Fibroblast of mammary gland (primary cell): ENCODE results near the gene CCDC85A.

ENCODE experiments used
- DNase-seq: peaks from one replicate; pipeline ENCODE4 v3.0.0-alpha.2; 2010; ENCODE audit warnings: low read depth
- H3K4me3 ChIP-seq: 2 replicates; pipeline ENCODE4 v1.5.1; 2011; ENCODE audit warnings: low read depth, mild to moderate bottlenecking, low read length, moderate library complexity; ENCODE audit not compliant: control insufficient read depth
- TF ChIP-seq, protein P1 (sequence below): conservative IDR thresholded peaks from 2 replicates; pipeline ENCODE4 v1.5.1; 2011; ENCODE audit warnings: low read depth, low read length, inconsistent platforms; ENCODE audit not compliant: control insufficient read depth, insufficient read depth

Gene CCDC85A

DNA sequence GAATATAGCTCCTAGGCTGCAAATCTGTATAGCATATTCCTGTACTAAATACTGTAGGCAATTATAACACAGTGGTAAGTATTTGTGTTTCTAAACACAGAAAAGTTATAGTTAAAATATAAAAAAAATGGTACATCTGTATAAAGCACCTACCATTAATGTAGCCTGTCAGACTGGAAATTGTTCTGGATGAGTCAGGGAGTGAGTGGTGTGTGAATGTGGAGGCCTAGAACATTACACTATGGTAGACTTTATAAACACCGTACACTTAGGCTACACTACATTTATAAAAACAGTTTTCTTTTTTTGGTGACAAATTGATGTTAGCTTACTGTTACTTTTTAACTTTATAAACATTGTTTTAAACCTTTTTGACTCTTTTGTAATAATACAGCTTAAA lies 226.3 kb downstream of the CCDC85A start:
- DNase-seq: peak; percentile 7
- H3K4me3 ChIP-seq: no peak overlapping the region
- TF ChIP-seq, protein P1, sequence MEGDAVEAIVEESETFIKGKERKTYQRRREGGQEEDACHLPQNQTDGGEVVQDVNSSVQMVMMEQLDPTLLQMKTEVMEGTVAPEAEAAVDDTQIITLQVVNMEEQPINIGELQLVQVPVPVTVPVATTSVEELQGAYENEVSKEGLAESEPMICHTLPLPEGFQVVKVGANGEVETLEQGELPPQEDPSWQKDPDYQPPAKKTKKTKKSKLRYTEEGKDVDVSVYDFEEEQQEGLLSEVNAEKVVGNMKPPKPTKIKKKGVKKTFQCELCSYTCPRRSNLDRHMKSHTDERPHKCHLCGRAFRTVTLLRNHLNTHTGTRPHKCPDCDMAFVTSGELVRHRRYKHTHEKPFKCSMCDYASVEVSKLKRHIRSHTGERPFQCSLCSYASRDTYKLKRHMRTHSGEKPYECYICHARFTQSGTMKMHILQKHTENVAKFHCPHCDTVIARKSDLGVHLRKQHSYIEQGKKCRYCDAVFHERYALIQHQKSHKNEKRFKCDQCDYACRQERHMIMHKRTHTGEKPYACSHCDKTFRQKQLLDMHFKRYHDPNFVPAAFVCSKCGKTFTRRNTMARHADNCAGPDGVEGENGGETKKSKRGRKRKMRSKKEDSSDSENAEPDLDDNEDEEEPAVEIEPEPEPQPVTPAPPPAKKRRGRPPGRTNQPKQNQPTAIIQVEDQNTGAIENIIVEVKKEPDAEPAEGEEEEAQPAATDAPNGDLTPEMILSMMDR: no peak

DNA sequence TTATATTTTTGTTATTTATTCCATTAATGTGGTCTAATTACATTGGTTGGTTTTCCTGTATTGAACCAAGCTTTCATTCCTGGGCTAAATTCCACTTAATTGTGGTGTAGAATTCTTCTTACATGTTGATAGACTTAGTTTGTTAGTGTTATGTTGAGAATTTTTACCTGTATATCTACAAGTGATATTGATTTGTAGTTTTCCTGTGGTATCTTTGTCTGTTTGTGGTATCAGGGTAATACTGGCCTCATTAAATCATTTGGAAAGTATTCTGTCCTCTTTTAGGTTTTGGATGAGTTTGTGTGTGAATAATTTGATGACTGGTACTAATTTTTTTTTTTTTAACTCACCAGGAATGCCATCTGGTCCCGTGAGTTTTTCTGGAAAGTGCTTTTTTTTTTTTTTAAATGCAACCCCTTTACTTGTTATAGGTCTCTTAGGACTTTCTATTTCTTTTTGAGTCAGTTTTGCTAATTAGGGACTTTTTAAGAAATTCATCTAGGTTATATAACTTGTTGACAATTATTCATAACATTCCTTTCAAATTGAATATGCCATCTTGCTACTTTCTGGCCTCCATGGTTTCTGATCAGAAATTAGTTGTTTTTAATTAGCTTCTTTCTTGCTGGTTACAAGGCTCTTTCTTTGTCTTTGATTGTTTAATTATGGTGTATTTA lies 232.8 kb downstream of the CCDC85A start:
- DNase-seq: no peak
- TF ChIP-seq, protein P1: no peak
- no peak overlapping the region for H3K4me3 ChIP-seq
